Tracheal epithelial cell (primary cell): ENCODE data around the gene RHOB. TPM values are rescaled to one million over a fixed set of nuclear protein-coding genes. Genes with fewer than 3 reads are reported as not detected.

Experiments
- total RNA-seq: library from RNA; depleted of rRNA; stranded (reverse); fragments of >200 nt; gene quantifications from 2 replicates; pipeline ENCODE4 v1.2.1, GENCODE V29; 2014

Gene RHOB
- total RNA-seq = 75.2 and 142 TPM in 2 replicates

DNA sequence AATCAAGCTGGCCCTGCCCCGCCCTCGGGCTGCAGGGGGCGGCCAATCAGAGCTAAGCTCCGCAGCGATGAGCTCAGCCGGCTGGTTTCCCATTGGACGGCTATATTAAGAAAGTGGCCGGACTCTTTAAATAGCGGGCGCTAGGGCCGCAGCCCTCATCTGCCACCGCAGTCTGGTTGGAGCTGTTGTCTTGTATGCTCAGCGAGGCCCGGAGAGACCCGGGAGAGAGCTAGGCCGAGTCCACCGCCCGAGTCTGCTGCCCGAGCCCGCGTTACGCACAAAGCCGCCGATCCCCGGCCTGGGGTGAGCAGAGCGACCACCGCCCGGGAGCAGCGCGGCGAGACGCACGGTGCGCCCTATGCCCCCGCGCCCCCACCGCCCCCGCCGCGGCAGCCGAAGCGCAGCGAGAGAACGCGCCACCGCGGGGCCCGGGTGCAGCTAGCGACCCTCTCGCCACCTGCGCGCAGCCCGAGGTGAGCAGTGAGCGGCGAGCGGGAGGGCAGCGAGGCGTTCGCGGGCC is at the start of gene RHOB:
Gene RHOB (plus strand): TSS at position 158 of the 520 bp plus-strand sequence. CDS start 392 bp downstream, outside the sequence.

Other genes starting within 250 kb of the RHOB start
- gene SDC1, start 221.9 kb upstream of the RHOB start, total RNA-seq = 788 and 1,471 TPM in 2 replicates
- 43.6 and 60.3 TPM in 2 replicates for gene PUM2, start 96.2 kb upstream of the RHOB start, total RNA-seq
- gene HS1BP3, start 204.0 kb downstream of the RHOB start, total RNA-seq = 38.1 and 47.5 TPM in 2 replicates
- under 0.01 TPM in 2 replicates for gene GDF7, start 220.1 kb downstream of the RHOB start, total RNA-seq